IMR-90 (cell line): ENCODE measurements around the gene SVBP. TPM values are rescaled to one million over a fixed set of nuclear protein-coding genes. Genes with fewer than 3 reads are reported as not detected.

Source experiments
- ATAC-seq: fragments of 200-7000 bp; cut with Tn5 transposase; 2 replicates; pipeline ENCODE4 v1.9.1; 2020; ENCODE audit warnings: low read depth, mild to moderate bottlenecking, moderate library complexity
- BruUV-seq: library from RNA; stranded (reverse); fragments of 400-500 nt; replicated peaks from 2 replicates; lab custom pipeline; 2021; lab: Mats Ljungman, UMichigan
- CTCF ChIA-PET: fragments of 300-600 bp; formaldehyde crosslinking; extraction: SDS; loops from one replicate; lab custom pipeline; 2021; ENCODE audit warnings: antibody characterized with exemption; lab: Yijun Ruan, JAX
- POLR2A ChIA-PET: fragments of 300-600 bp; sonication (Branson Sonifier 250); formaldehyde crosslinking; loops from one replicate; lab custom pipeline; 2022; ENCODE audit warnings: antibody characterized with exemption; ENCODE audit not compliant: unreplicated experiment; lab: Charles Lee
- DNase-seq: peaks from one replicate; pipeline ENCODE4 v3.0.0; 2013
- H2AFZ ChIP-seq: replicated peaks from 2 replicates; pipeline ENCODE3; 2013; ENCODE audit warnings: low read length, mild to moderate bottlenecking; ENCODE audit not compliant: poor library complexity
- H2AK5ac ChIP-seq: 2 replicates; pipeline ENCODE4 v1.6.1; 2013; ENCODE audit warnings: low read depth, low read length, inconsistent platforms
- H2AK9ac ChIP-seq: replicated peaks from 2 replicates; pipeline ENCODE3; 2013; ENCODE audit warnings: mild to moderate bottlenecking, low read depth, low read length, moderate library complexity; ENCODE audit not compliant: poor library complexity
- H2BK120ac ChIP-seq: 2 replicates; pipeline ENCODE4 v1.6.1; 2013; ENCODE audit warnings: low read depth, low read length, inconsistent platforms
- H2BK15ac ChIP-seq: 3 replicates; pipeline ENCODE4 v1.6.1; 2013; ENCODE audit warnings: low read depth, low read length, inconsistent platforms
- H2BK20ac ChIP-seq: 2 replicates; pipeline ENCODE4 v1.6.1; 2013; ENCODE audit warnings: low read depth, mild to moderate bottlenecking, inconsistent platforms, low read length, moderate library complexity
- H2BK5ac ChIP-seq: 2 replicates; pipeline ENCODE4 v1.6.1; 2013; ENCODE audit warnings: mild to moderate bottlenecking, low read depth, low read length, inconsistent platforms; ENCODE audit not compliant: poor library complexity, severe bottlenecking
- H3K14ac ChIP-seq: replicated peaks from 2 replicates; pipeline ENCODE4 v1.6.1; 2013; ENCODE audit warnings: low read depth, low read length, inconsistent platforms
- H3K18ac ChIP-seq: 2 replicates; pipeline ENCODE4 v1.6.1; 2013; ENCODE audit warnings: low read depth, low read length, control low read depth
- H3K23ac ChIP-seq: 2 replicates; pipeline ENCODE4 v1.6.1; 2013; ENCODE audit warnings: low read depth, low read length, inconsistent platforms
- H3K27ac ChIP-seq: 2 replicates; pipeline ENCODE4 v1.5.1; 2013; ENCODE audit warnings: mild to moderate bottlenecking, control low read depth, low read length; ENCODE audit not compliant: insufficient read depth
- H3K27me3 ChIP-seq: 2 replicates; pipeline ENCODE4 v1.6.1; 2013; ENCODE audit warnings: low read length; ENCODE audit not compliant: control insufficient read depth, insufficient read depth
- H3K36me3 ChIP-seq: 2 replicates; pipeline ENCODE4 v1.6.1; 2013; ENCODE audit warnings: low read length, mixed read lengths; ENCODE audit not compliant: control insufficient read depth, insufficient read depth
- H3K4ac ChIP-seq: 2 replicates; pipeline ENCODE4 v1.6.1; 2013; ENCODE audit warnings: low read depth, low read length, inconsistent platforms
- H3K4me1 ChIP-seq: 2 replicates; pipeline ENCODE4 v1.6.1; 2013; ENCODE audit warnings: low read length, mixed read lengths; ENCODE audit not compliant: control insufficient read depth, insufficient read depth
- H3K4me2 ChIP-seq: 2 replicates; pipeline ENCODE4 v1.6.1; 2013; ENCODE audit warnings: low read depth, mild to moderate bottlenecking, control low read depth, low read length, moderate library complexity
- H3K4me3 ChIP-seq: 2 replicates; pipeline ENCODE4 v1.5.1; 2013; ENCODE audit warnings: low read depth, mild to moderate bottlenecking, control low read depth, low read length, moderate library complexity; ENCODE audit not compliant: insufficient read depth
- H3K56ac ChIP-seq: 2 replicates; pipeline ENCODE4 v1.6.1; 2013; ENCODE audit warnings: low read length, inconsistent platforms; ENCODE audit not compliant: insufficient read depth; ENCODE audit errors: extremely low read depth
- H3K79me1 ChIP-seq, 2 experiments: 2 replicates each; pipeline ENCODE4 v1.6.1; 2013; ENCODE audit warnings: low read length in 2 of 2, inconsistent platforms in 1 of 2, low read depth in 1 of 2
- H3K9ac ChIP-seq: 2 replicates; pipeline ENCODE4 v1.6.1; 2013; ENCODE audit warnings: low read depth, low read length, control low read depth
- H3K9me1 ChIP-seq: 2 replicates; pipeline ENCODE4 v1.6.1; 2013; ENCODE audit warnings: low read length, inconsistent platforms; ENCODE audit not compliant: insufficient read depth
- H3K9me3 ChIP-seq: 2 replicates; pipeline ENCODE4 v1.6.1; 2013; ENCODE audit warnings: low read length; ENCODE audit not compliant: control insufficient read depth, insufficient read depth
- H4K20me1 ChIP-seq: 2 replicates; pipeline ENCODE4 v1.6.1; 2013; ENCODE audit warnings: low read length, inconsistent platforms; ENCODE audit not compliant: insufficient read depth
- H4K5ac ChIP-seq: 2 replicates; pipeline ENCODE4 v1.6.1; 2013; ENCODE audit warnings: mild to moderate bottlenecking, low read depth, low read length, control low read depth
- H4K8ac ChIP-seq, 2 experiments: 2 replicates each; pipeline ENCODE4 v1.6.1; 2013; ENCODE audit warnings: low read depth in 2 of 2, low read length in 2 of 2, control low read depth in 1 of 2, inconsistent platforms in 1 of 2
- H4K91ac ChIP-seq: 2 replicates; pipeline ENCODE4 v1.6.1; 2013; ENCODE audit warnings: low read depth, low read length, inconsistent platforms; ENCODE audit not compliant: insufficient read depth
- CTCF ChIP-seq: conservative IDR thresholded peaks from 2 replicates; pipeline ENCODE4 v1.5.1; 2012; ENCODE audit warnings: mild to moderate bottlenecking, low read depth, low read length, improper control_type of control experiment
- ELK1 ChIP-seq: fragments of 150-350 bp; IDR thresholded peaks from 2 replicates; pipeline ENCODE4 v1.6.1; 2016; ENCODE audit warnings: low read depth, mild to moderate bottlenecking, low read length, moderate library complexity, borderline replicate concordance
- RAD21 ChIP-seq: IDR thresholded peaks from 2 replicates; pipeline ENCODE4 v1.6.1; 2012; ENCODE audit warnings: low read length, improper control_type of control experiment
- WGBS, 2 experiments: methylation state at CpG; one replicate each; pipeline versions ENCODE4 v1.1.5 to v1.1.7; 2013; ENCODE audit warnings: missing lambda C conversion rate in 2 of 2; ENCODE audit not compliant: insufficient read length in 1 of 2; ENCODE audit errors: extremely low coverage in 2 of 2; 5-methylcytosine and 5-hydroxymethylcytosine counted together
- dilution Hi-C: fragments of 300-500 bp; cut with HindIII; formaldehyde crosslinking; loops from one replicate; pipeline ENCODE4 v1.14.3; 2018; ENCODE audit warnings: low sequenced_read_pairs; ENCODE audit not compliant: unreplicated experiment
- in situ Hi-C: fragments of 300-500 bp; cut with MboI; formaldehyde crosslinking; loops from 3 replicates; pipeline ENCODE4 v1.14.3; 2019; ENCODE audit warnings: low sequenced_read_pairs, inconsistent platforms, mixed read lengths
- intact Hi-C: fragments of 100-400 bp; cut with micrococcal nuclease; formaldehyde crosslinking; loops from 2 replicates; pipeline ENCODE4 v1.10.0; 2022
- polyA plus RNA-seq, 3 experiments: library from polyadenylated mRNA; depleted of rRNA; stranded (reverse); fragments of >200 nt; gene quantifications; 2 replicates each; pipeline ENCODE4 v1.2.3, GENCODE V29; 2012; ENCODE audit warnings: low replicate concordance in 1 of 3
- total RNA-seq: library from RNA; depleted of rRNA; stranded (reverse); fragments of >200 nt; gene quantifications from 2 replicates; pipeline ENCODE4 v1.2.3, GENCODE V29; 2012

SVBP gene
- total and polyA plus RNA-seq, 2 of the 4 experiments (the other 2 are of a cell fraction), result 9.7 to 11.5 TPM

- Histone ChIP-seq H3K79me1 (peaks cover 3 to 9% of the 10 kb centered on the region in 2 experiments; a peak in 2 of 4 replicates), H3K9me3 (no peaks in the 10 kb centered on the region), H4K91ac (no peak overlapping the region), H3K4me1 (no peaks in the 10 kb centered on the region), H3K9me1 (peaks cover under 1% of the 10 kb centered on the region; the same call in 1 of the 2 replicates), H4K5ac (no peak overlapping the region), H3K9ac (no peak overlapping the region), H2BK20ac (no peak overlapping the region), H3K18ac (no peak overlapping the region), H3K27ac (no peak overlapping the region), H2AK9ac (no peak overlapping the region), H3K4me2 (no peak overlapping the region), H2BK15ac (no peak overlapping the region), H3K27me3 (no peaks in the 10 kb centered on the region), H3K4ac (no peak overlapping the region), H2BK120ac (no peak overlapping the region), H3K4me3 (no peak overlapping the region), H2AK5ac (no peak overlapping the region), H4K8ac (no peak overlapping the region), H3K14ac (no peak overlapping the region), H2BK5ac (no peak overlapping the region), H4K20me1 (no peaks in the 10 kb centered on the region; the same call in 1 of the 2 replicates), H2AFZ (no peak overlapping the region), H3K56ac (no peak overlapping the region), H3K36me3 (peaks cover 16% of the 10 kb centered on the region), H3K23ac (no peak overlapping the region)
- ChIA-PET POLR2A (no interaction called here), CTCF (interaction anchor here (1.0 kb wide), 1 partner anchor 293 kb away, joined by 5 read pairs; no protein-coding TSS in a partner anchor)
- in situ Hi-C loops (loop anchor here (10.0 kb wide), 1 partner anchor 135 kb away; no protein-coding TSS in a partner anchor), dilution Hi-C loops (no loop called here), intact Hi-C loops (no loop called here)
- no peak for TF ChIP-seq CTCF
- TF ChIP-seq ELK1, result no peak
- no peak for TF ChIP-seq RAD21
- no CpG with 5 or more reads among the region's 1 CpG for WGBS, 2 experiments
- no TSS peak for BruUV-seq
- ATAC-seq (no peak), DNase-seq (no peak)
These were observed 37.0 kb downstream of the SVBP start for GRCh38 chr1:42780176-42780575.
